Ectodermal cell (in vitro differentiated cells): ENCODE measurements around the gene NRG3.

Experiments used
- H3K27ac ChIP-seq: 2 replicates; pipeline ENCODE4 v1.7.0; 2013; ENCODE audit warnings: mild to moderate bottlenecking, low read depth, low read length; ENCODE audit not compliant: insufficient read depth, poor library complexity, severe bottlenecking
- H3K27me3 ChIP-seq: 2 replicates; pipeline ENCODE4 v1.7.0; 2013; ENCODE audit warnings: mild to moderate bottlenecking, low read length; ENCODE audit not compliant: insufficient read depth, control insufficient read depth, poor library complexity, severe bottlenecking
- H3K36me3 ChIP-seq: one replicate; pipeline ENCODE4 v1.7.0; 2013; ENCODE audit warnings: low read length; ENCODE audit not compliant: control insufficient read depth, insufficient read depth
- H3K4me1 ChIP-seq: one replicate; pipeline ENCODE4 v1.7.0; 2013; ENCODE audit warnings: low read length; ENCODE audit not compliant: control insufficient read depth, insufficient read depth
- H3K4me3 ChIP-seq: 2 replicates; pipeline ENCODE4 v1.7.0; 2013; ENCODE audit warnings: low read depth, low read length, control low read depth; ENCODE audit not compliant: insufficient read depth
- H3K9me3 ChIP-seq: 2 replicates; pipeline ENCODE4 v1.7.0; 2013; ENCODE audit warnings: mild to moderate bottlenecking, low read length, moderate library complexity; ENCODE audit not compliant: control insufficient read depth
- WGBS, 2 experiments: methylation state at CpG; one replicate each; pipeline ENCODE4 v1.1.7; 2013; ENCODE audit warnings: missing lambda C conversion rate in 2 of 2; 5-methylcytosine and 5-hydroxymethylcytosine counted together

The NRG3 gene

DNA sequence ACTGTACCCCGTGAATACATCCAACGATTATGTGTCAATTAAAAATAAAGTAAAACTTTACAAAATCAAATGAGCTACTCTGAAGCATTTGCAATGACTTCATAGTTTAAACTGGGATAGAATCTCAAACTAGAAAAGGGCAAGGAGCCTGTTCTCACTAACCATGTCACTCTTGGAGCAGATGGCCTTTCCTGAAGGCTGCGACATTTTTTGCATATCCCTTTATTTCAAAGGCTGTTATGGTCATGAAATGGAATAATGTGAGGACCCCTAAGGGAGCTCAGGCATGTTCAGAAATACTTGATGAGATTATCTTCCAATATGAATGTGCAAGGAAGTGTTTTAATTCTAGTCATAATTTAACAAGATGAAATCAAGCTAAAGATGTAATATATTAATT, 679.4 kb downstream of the NRG3 start:
- Histone ChIP-seq H3K27ac (no peak overlapping the region), H3K4me3 (no peak overlapping the region), H3K9me3 (no peaks in the 10 kb centered on the region), H3K36me3 (no peaks in the 10 kb centered on the region), H3K4me1 (no peaks in the 10 kb centered on the region), H3K27me3 (no peaks in the 10 kb centered on the region)
- WGBS, 2 experiments, result 99 to 100% methylated on average over 1 to 3 of the region's 3 CpGs

DNA sequence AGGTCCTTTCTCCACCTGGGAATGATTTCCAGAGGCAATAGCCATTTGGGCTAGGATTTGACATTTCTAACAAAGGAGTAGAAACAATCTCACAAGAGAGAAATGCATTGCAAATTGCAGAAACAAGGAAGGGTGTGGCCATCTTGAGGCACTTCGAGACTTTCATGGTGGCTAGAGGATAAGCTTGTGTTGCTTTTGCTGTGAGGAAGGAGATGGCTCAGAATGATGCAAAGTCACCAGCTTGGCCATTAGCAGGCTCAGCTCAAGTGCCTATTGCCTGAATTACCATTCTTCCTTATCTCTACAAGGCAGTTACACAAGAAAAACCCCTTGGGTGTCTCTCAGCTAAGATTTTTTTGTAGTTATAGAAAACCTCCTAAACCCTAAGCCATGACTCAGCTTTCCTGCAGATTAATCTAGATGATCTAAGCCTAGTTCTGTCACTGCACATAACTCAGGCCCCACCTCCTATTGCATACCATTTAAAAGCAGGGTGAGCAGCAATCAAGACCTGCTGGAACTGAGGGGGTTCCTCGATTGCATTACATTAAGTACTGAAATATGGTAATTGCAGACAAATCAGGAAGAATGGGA, 683.1 kb downstream of the NRG3 start:
- 93 to 95% methylated on average over 2 of the region's 2 CpGs for WGBS, 2 experiments
- H3K4me3 ChIP-seq, result no peak overlapping the region
- no peaks in the 10 kb centered on the region for H3K4me1 ChIP-seq
- no peak overlapping the region for H3K27ac ChIP-seq
- no peaks in the 10 kb centered on the region for H3K9me3 ChIP-seq
- H3K36me3 ChIP-seq, result no peaks in the 10 kb centered on the region
- no peaks in the 10 kb centered on the region for H3K27me3 ChIP-seq

DNA sequence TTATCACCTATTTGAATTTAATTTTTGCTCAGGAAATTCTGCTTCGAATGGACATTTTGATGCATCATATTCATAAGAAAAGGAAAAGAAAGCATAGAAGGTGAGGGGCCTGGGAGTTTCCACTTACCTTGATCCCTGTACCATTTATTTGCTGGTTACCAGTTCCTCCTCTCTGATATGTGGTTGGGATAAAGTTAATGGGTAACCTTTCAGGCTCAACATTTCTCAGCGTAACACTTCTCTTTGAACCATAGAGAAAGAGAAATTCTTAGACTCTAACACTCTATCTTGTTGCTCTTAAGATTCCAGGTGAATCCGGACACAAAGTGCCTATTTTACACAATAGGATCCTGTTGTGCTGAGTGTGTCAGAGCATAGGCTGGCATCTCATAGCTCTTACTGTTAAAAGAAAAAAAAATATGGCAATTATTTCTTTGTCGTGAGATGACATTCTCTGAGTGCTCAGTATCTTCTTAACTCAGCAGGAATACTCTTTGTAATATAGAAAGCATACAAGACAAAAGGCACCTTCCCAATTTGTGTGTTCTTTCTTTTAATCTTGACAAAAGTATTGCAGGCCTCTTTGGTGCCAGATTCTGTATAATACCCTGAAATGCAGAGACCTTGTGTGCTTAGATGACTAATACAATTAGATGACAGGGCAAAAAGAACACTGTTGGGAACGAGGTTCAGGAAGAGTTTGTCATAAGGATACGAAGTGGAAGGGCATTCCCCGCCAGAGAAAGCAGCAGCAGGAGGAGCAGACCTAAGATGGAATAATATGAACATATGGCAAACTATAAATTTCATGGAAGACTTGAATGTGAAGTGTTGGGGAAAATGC, 689.6 kb downstream of the NRG3 start:
- H3K4me3 ChIP-seq, result no peak overlapping the region

DNA sequence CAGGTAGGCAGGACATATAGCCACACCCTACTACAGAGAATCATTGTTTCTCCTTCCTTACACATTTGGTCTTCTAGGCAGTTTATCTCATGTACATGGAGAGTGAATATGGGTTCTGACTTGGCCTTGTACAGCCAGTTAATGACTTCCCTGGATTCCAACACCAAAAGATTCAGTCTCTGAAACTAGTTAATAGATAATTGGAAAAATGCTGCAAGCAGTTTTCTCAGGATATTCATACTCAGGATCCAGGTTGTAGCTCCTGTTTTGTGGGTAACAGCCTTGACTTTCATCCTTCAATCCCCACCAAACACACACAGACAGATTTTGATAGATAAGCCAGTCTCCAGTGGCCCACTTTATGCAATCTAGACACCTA, 690.2 kb downstream of the NRG3 start:
- Histone ChIP-seq H3K4me1 (no peaks in the 10 kb centered on the region), H3K36me3 (no peaks in the 10 kb centered on the region), H3K9me3 (no peaks in the 10 kb centered on the region), H3K4me3 (no peak overlapping the region), H3K27me3 (no peaks in the 10 kb centered on the region), H3K27ac (no peak overlapping the region)

More for the DNA sequence above, 689.6 kb downstream of the NRG3 start:
- H3K4me1 ChIP-seq, result no peaks in the 10 kb centered on the region
- no peaks in the 10 kb centered on the region for H3K9me3 ChIP-seq
- H3K27me3 ChIP-seq, result no peaks in the 10 kb centered on the region
- no peaks in the 10 kb centered on the region for H3K36me3 ChIP-seq
- WGBS, 2 experiments, result 88 to 93% methylated on average over 7 of the region's 7 CpGs
- no peak overlapping the region for H3K27ac ChIP-seq

DNA sequence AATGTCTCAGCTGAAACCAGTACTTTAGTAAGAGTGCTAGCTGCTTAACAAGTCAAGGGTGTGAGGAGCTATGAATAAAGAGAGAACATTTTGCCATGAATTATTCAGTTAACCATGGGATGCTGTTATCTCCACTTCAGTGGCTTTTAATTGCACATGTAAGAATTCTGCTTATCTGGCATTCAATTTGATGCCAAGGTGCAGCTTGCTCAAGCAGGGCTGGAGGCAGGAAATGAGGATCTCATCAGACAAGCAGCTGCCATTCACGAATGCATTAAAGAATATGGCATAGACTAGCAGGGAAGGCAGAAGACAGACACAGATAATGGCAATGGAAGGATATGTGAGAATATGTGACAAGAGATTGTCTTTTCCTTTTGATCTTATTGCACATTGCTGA, 697.8 kb downstream of the NRG3 start:
- Histone ChIP-seq H3K4me3 (no peak overlapping the region), H3K27ac (no peak overlapping the region), H3K27me3 (no peaks in the 10 kb centered on the region), H3K4me1 (no peaks in the 10 kb centered on the region), H3K36me3 (no peaks in the 10 kb centered on the region), H3K9me3 (no peaks in the 10 kb centered on the region)
- WGBS, 2 experiments, result 81 to 90% methylated on average over 1 of the region's 1 CpG

DNA sequence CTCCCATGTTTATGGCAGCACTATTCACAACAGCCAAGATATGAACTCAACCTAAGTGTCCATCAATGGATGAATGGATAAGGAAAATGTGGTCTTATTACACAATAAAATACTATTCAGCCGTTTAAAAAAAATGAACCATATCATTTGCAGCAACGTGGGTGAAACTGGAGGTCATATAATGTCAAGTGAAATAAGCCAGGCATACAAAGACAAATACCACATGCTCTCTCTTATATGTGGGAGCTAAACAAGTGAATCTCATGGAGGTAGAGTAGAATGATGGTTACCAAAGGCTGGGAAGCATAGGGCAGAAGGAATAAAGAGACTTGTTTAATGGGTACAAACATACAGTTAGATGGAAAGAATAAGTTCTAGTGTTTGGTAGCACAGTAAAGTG, 699.1 kb downstream of the NRG3 start:
- Histone ChIP-seq H3K27me3 (no peaks in the 10 kb centered on the region), H3K4me1 (no peaks in the 10 kb centered on the region), H3K9me3 (no peaks in the 10 kb centered on the region), H3K27ac (no peak overlapping the region), H3K36me3 (no peaks in the 10 kb centered on the region), H3K4me3 (no peak overlapping the region)
- 95% methylated on average over 2 of the region's 2 CpGs; no CpG with 5 or more reads in 1 of the 2 experiments for WGBS, 2 experiments

DNA sequence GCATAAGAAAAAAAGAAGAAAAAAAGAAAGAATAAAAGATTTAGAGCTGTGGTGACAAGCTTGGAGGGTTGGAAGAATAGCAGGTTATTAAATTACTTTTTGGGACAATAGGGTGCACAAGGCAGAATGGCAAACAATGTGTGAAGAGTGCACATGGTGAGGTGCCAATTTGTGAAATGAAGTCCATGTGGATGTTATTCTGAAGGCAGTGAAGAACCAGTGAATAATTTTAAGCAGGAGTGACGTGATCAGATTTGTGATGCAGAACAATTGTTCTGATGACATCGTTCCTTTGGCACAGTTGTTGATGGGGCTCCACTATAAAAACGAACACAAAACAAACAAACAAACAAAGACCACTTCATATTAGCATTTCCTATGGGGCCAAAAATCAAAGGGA, 700.3 kb downstream of the NRG3 start:
- Histone ChIP-seq H3K9me3 (no peaks in the 10 kb centered on the region), H3K27ac (no peak overlapping the region), H3K4me1 (no peaks in the 10 kb centered on the region), H3K27me3 (no peaks in the 10 kb centered on the region), H3K36me3 (no peaks in the 10 kb centered on the region), H3K4me3 (no peak overlapping the region)
- 90% methylated on average over 2 to 3 of the region's 3 CpGs for WGBS, 2 experiments

DNA sequence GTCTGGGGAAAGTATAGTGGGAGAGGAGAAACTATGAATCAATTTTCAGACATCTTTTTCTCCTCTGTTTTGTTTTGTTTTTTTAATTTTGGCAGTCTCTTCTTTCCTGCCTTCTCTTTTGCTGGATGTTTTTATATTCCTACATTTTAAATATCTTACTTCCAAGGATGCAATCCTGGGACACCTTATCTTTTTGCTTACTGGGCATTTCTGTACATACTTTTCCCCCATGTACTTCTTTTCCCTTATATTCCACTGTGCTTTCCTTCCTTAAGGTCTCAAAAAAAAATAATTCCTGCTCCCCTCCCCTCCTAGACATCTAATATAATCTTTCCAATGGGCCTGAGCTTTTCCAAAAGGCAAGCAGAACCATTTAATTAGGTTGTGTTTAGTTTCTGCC, 701.1 kb downstream of the NRG3 start:
- no peaks in the 10 kb centered on the region for H3K4me1 ChIP-seq
- no peaks in the 10 kb centered on the region for H3K36me3 ChIP-seq
- H3K27me3 ChIP-seq, result no peaks in the 10 kb centered on the region
- no peaks in the 10 kb centered on the region for H3K9me3 ChIP-seq
- no peak overlapping the region for H3K4me3 ChIP-seq
- H3K27ac ChIP-seq, result no peak overlapping the region

DNA sequence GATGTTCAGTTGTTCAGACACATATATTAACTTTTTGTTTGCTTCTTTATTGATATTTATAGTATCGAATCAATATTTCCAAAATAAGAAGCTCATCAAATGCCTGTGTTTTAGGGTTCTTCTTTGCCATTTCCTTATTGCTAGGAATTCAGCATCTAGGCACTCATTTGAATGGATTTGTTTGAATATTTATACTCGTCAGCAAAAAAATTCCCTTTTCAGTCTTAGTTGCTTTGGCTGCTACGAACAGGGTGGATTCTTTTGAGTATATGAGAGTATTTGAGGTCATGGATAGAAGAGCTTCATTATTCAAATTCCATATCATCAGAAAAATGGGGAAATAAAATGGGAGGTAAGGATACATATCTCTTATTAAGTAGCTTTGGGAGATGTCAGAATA, 706.9 kb downstream of the NRG3 start:
- Histone ChIP-seq H3K27me3 (no peaks in the 10 kb centered on the region), H3K27ac (no peak overlapping the region), H3K36me3 (no peaks in the 10 kb centered on the region), H3K4me1 (no peaks in the 10 kb centered on the region), H3K9me3 (no peaks in the 10 kb centered on the region), H3K4me3 (no peak overlapping the region)
- WGBS, 2 experiments, result 80 to 98% methylated on average over 1 to 3 of the region's 3 CpGs

DNA sequence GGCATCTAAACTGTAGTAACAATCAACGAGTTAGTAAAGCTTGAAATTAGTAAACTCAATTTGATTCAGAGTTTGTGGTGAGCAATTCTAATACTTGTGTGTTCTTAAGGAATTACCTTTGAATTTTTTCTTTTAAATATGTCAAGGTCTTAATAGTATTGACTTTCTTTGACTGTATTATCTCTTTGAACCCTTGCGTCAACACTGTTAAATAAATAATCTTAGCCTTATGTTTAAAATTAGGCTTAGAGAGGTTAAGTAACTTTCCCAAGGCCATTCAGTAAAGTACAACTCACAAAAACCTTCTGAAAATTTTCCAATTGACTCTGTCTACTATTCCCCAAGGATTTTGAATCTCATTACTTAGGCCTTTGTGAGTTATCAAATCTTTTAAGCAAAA, 716.4 kb downstream of the NRG3 start:
- Histone ChIP-seq H3K36me3 (no peaks in the 10 kb centered on the region), H3K9me3 (no peaks in the 10 kb centered on the region), H3K4me3 (no peak overlapping the region), H3K27me3 (no peaks in the 10 kb centered on the region), H3K27ac (no peak overlapping the region), H3K4me1 (no peaks in the 10 kb centered on the region)
- WGBS, 2 experiments, result 50 to 78% methylated on average over 1 of the region's 2 CpGs
